Ammon's horn (tissue), 1 donor: ENCODE measurements around the gene RHOG.
"Not testable (repeated sequence)": the region's sequence is repeated elsewhere in the genome, so short reads cannot be mapped to it uniquely, and the experiment has no call there.

ENCODE experiments used
- DNase-seq: peaks from one replicate; pipeline ENCODE4 v3.0.0-alpha.2; 2016; ENCODE audit warnings: low spot score

RHOG gene

GRCh38 chr11:3834349-3834663 is 6.5 kb downstream of the RHOG start:
- DNase-seq = no peak

- no peak for DNase-seq
Observed at GRCh38 chr11:3833449-3833848, 7.3 kb downstream of the RHOG start.

- no peak for DNase-seq
Observed at GRCh38 chr11:3832816-3833215, 7.9 kb downstream of the RHOG start.

- no peak for DNase-seq
Observed at GRCh38 chr11:3831378-3832239, 9.2 kb downstream of the RHOG start.

- DNase-seq = no peak
Observed at GRCh38 chr11:3830730-3831129, 10.0 kb downstream of the RHOG start.

GRCh38 chr11:3830088-3830487 is 10.7 kb downstream of the RHOG start:
- DNase-seq = no peak

GRCh38 chr11:3827434-3828186 is 13.1 kb downstream of the RHOG start:
- peak; percentile 65 for DNase-seq

GRCh38 chr11:3826721-3827120 is 14.0 kb downstream of the RHOG start:
- DNase-seq = peak; percentile 94

GRCh38 chr11:3825473-3826154 is 15.1 kb downstream of the RHOG start:
- DNase-seq = no peak

GRCh38 chr11:3824714-3825472 is 15.9 kb downstream of the RHOG start:
- peak; percentile 78 for DNase-seq

GRCh38 chr11:3823762-3824506 is 16.8 kb downstream of the RHOG start:
- no peak for DNase-seq

GRCh38 chr11:3823303-3823702 is 17.5 kb downstream of the RHOG start:
- DNase-seq = no peak

- no peak for DNase-seq
Observed at GRCh38 chr11:3822312-3822711, 18.4 kb downstream of the RHOG start.

GRCh38 chr11:3820971-3821370 is 19.8 kb downstream of the RHOG start:
- no peak for DNase-seq

GRCh38 chr11:3817181-3817800 is 23.5 kb downstream of the RHOG start:
- no peak for DNase-seq

GRCh38 chr11:3816673-3817072 is 24.1 kb downstream of the RHOG start:
- DNase-seq = no peak

- no peak for DNase-seq
Observed at GRCh38 chr11:3815845-3816244, 24.9 kb downstream of the RHOG start.

- not testable (repeated sequence) for DNase-seq
Observed at GRCh38 chr11:3814832-3815231, 25.9 kb downstream of the RHOG start.

- no peak for DNase-seq
Observed at GRCh38 chr11:3810951-3811350, 29.8 kb downstream of the RHOG start.

GRCh38 chr11:3810446-3810845 is 30.3 kb downstream of the RHOG start:
- DNase-seq = no peak

GRCh38 chr11:3809624-3809928 is 31.2 kb downstream of the RHOG start:
- DNase-seq = peak; percentile 47
